GM18517 (cell line): ENCODE data around the gene ERF.
A peak's percentile ranks its signal among the peaks of the same experiment; 100 is the strongest.

Experiments used
- ATAC-seq: cut with Tn5 transposase; IDR thresholded peaks from one replicate; pipeline ENCODE4 v1.9.1; 2021; ENCODE audit warnings: mild to moderate bottlenecking, moderate library complexity; ENCODE audit not compliant: unreplicated experiment

The ERF gene

DNA sequence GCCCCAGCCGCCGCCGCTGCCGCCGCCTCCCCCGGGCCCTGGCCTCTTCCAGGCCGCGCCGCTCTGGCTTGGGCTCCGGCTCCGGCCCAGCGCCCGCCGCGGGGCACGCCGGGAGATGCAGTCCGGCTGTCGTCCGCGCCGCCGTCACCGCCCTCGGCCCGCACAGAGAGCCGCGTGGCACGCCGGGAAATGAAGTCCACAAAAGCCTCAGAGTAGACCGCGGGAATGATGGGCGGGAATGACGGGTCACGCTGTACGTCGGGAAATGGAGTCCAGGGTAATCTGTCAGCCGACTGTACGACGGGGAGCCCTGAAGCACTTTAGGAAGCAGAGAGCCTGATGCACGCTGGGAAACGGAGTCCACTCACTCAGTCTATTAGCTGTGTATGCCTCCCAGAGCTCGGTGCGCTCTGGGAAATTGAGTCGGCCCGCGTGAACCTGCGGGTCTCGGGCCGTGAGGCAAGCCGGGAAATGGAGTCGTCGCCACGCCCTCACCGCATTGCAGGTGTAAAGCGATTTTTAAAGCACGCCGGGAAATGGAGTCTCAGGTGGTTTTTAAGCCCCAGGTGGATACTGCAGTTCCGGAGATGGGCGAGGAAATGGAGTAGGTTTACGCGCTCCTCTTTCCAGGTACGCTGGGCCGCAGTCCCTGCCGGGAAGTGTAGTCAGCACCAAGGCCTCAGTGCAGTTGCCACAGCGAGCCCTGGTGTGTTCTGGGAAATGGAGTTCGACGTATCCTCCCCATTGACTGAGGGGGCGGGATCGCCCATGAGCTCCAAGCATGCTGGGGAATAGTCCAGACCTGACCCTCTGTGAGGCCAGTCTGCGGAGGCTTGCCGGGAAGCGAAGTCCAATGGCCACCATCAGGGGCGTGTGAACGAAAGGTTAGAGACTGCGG lies 12.2 kb downstream of the ERF start, which contains the start of gene GSK3A:
GSK3A (minus strand) TSS at position 91 of the 898 bp plus-strand sequence. CDS start 137 bp downstream, outside the sequence.
- ATAC-seq, result peak; percentile 61

DNA sequence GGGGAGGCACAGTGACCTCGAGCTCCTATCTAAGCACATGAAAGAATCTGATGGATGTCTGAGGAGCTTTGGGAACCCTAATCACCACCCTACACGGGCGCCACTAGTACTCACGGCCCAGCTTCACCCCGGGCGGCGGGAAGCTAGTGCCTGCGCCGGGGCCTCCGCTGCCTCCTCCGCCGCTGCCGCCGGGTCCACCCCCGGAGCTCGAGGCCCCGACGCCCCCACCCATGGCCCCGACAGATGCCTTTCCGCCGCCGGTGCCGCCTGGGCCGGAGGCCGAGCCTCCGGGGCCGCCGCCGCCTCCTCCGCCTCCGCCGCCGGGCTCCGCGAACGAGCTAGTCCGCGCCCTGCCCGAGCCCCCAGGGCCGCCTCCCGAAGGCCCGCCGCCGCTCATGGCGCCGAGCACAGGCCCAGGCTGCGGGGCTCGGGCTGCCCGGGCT lies 12.8 kb downstream of the ERF start:
- ATAC-seq, result peak; percentile 1

DNA sequence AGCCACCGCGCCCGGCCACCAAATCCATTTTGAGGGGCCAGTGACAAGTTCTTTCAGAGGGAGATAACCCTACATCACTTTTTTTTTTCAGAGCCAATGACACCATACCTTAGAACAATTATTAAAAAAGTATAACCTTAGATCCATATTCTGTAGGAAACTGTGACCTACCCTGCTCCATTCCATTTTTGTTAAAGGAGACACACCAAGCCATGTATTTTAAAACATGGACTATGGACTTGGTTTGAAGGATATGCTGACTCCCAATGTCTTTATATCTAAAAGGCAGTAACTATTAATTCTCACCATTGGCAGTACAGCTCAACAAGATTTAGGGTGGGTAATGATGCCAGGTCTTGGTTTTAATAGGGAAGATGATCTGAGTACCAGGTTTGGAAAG lies 13.6 kb downstream of the ERF start:
- no peak for ATAC-seq

DNA sequence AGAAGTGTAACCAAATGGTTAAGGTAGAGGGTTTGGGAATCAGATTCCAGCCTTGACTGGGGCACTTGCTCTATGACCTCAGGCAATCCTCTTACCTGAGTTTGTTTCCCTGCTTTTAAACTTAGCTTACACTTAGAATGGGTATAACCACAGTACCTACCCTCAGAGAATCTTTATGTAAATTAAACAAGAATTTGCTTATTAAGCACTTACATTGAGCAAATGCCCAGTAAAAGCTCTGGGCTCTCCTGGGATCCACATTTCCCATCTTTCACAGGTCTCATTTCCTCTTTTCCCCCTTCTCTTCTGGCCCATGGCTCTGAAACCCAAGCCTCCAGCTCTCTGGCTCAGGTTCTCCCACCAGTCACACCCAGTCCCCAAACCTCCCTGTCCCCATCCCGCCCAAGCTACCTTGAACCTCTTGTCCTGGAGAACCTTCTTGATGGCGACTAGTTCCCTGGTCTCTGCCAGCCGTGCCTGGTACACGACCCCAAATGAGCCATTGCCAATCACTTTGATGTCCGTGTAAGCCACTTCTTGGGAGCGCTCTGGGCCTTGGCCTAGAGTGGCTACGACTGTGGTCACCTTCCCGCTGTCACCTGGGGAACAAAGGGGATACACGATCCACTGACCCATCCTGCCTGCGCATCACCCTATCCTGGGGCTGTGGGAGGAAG lies 15.2 kb downstream of the ERF start:
- ATAC-seq, result no peak

DNA sequence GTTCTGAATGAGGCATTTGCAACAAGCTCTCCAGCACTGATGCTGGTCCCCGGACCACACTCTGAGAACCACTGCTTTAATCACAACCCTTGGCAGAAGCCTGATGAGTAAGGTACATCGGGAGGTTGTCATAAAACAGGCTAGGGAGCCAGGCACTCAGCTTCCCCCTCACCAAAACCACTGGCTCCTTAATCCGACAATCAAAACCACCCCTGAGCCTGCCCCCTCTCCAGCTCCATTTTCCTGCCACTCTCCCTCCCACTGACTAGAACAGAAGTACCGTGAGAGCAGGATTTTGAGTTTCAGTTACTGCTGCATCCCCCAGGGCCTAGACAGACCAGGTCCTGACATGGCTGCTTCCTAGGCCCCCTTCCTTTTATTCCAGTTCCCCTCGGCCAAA lies 19.7 kb downstream of the ERF start:
- no peak for ATAC-seq

DNA sequence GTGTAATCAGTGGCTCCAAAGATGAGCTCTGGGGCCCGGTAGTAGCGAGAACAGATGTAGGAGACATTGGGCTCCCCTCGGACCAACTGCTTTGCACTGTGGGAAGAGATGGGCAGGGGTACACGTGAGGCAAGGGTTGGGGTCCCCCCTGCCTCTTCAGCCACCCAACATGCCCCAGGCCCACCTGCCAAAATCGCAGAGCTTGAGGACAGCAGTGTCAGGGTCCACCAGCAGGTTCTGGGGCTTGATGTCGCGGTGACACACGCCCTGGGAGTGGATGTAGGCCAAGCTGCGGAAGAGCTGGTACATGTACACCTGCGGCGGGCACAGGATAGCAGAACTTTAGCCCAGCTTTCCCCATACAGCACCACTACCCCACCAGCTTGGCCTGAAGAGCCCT lies 20.6 kb downstream of the ERF start:
- no peak for ATAC-seq

DNA sequence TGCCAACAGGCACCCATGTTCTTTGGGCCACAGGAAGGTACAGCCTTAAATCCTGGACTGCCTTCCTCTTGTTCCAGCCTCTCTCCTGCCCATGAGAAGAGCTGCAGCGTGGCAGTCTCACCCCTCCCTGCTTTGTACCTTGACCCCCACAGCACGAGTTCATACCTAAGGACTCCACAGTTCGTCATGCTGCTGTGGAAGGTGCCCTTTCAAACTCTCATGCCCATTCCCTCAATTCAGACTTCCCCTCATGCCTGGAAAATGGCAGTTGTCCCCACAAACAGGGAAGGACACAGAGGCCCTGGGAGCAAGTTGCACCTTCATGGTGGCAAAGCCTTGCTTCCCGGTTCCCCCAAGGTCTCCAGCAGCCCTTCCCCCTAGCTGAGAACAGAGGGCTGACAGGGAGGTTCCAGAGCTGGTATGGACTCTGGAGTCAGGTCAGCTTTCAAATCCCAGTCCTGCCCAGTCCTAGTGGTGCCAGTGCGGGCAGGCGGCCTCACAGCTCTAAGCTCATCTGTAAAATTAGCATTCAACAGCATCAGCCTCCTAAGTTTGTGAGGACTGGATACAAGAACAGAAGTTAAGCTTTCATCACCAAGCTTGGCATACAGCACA lies 21.1 kb downstream of the ERF start:
- ATAC-seq, result no peak

DNA sequence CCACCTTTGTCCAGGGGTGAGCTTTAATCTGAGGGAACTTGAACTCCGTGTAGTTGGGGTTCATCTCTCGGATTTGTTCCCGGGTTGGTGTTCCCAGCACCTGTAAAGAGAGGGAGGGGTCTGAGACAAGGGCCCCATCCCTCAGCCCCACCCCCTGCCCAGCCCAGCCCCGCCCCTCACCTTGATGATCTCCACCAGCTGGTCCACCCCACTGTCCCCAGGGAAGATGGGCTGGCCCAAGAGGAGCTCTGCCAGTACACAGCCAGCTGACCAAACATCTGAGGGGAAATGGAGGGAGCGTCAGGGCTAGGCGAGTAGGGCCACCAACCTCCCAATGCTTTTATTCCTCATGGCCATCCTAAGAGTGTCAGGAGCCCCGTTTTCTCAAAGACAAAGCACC lies 21.8 kb downstream of the ERF start:
- ATAC-seq, result no peak

DNA sequence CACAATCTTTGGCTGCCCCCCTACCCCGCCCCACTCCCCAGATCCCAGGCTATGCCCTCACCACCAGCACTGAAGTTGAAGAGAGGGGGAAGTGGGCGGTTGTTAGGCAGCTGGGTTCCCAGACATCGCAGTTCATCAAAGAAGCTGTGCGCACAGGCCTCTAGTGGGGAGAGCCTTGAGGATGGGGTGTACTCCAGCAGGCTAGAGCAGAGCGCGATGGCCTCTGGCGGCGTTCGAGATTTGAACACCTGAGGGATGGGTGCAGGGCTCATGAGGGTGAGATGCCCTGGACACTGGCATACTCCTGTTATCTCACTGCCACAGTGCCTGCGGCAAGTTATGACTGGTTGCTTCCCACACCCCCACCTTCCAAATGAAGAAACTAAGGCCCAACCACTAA lies 22.5 kb downstream of the ERF start:
- no peak for ATAC-seq

DNA sequence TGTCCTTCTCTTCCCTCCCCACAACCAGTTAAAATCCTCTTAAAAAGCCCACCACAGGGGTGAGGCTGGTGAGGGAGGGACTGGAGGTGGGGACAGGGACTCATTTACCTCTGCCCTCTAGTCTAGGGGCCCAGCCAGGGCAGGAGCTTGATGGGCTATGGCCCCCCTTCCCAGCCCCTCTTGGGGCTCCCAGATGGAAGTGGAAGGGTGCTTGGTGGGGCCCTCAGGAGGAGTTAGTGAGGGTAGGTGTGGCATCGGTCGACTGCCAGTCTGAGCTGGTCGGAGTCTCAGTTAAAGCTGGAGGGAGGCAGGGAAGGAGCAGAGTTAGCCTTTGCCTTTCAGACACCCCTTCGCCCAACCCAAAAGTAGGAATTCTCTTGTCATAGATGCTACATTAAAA lies 24.4 kb downstream of the ERF start:
- ATAC-seq, result no peak

DNA sequence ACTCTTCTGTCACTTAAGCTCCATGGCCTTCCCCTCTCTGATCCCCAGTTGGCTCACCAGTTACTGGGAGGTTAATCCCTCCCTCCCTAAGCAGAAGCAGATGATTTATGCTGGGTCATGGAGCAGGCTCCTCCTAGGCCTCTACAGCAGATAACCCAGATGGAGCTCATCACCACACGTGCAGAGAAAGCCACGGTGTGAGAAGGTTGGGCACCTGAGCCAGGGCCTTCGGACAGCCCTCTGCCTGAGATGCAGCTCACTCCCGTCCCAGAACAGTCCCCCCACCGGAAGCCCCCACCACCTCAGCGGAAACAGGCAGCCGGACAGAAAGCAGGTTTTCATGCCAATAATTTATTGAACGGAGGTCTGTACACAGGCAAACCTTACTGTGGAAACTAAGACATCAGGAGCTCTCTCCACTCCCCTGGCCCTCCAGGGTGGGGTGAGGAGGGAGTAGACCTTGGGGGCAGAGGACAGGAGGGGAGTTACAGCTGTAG lies 25.0 kb downstream of the ERF start:
- no peak for ATAC-seq

DNA sequence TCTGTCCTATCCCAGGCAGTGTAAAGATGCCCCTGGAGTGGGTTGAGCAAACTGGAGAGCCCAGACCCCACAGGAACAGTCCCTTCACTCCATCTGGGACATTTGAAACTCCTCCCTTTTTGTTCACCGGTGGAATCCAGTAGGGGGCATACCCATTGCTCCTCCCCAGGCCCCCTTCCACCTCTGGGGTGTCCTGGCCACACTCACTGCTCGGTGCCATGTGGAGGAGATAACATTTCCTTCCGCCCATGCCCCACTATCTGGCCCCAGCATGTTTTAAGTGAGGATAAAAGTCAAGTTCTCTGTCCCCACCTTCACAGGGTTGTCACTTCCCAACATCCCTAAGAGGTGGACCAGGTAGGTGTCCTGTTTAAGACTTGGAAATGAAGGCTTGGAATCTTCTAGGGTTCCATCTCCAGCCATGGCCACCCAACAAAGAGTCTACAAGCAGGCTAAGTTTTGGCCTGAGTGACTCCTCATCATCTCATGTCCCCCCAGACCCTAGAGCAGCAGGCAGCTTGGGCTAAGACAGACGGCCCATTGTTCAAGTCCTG lies 25.6 kb downstream of the ERF start:
- ATAC-seq, result no peak

DNA sequence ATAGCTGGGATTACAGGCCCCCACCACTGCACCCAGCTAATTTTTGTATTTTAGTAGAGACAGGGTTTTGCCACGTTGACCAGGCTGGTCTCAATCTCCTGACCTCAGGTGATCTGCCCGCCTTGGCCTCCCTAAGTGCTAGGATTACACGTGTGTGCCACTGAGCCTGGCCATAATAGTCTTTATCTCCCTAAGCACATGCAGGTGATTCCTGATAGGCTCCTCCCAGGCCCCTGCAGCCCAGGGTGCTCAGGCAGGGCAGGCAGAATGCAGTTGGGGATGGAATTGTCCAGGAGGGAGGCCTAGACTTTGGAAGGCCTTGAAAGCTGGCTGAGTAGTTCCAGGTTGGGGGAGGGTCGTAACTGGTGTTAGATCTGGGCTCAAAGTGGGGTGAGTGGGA lies 26.3 kb downstream of the ERF start:
- ATAC-seq, result no peak

DNA sequence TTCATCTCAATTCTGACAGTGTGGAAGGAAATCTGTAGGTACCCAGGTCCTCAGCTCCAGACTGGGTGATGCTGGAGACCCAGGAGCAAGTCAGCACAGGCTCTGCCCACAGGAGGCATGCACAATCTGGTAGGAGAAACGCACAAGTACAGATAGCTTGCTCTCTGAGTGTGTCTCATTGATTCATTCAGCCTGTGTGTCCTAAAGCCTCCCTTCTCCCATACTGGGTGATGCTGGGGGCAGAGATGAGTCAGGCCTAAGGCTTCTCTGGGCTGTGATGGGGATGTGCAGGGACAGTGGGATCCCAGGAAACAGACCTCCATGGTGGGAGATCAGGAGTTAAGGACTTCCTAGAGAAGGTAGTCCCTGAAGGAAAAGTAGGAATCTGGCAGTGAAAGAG lies 28.0 kb downstream of the ERF start:
- ATAC-seq, result no peak

DNA sequence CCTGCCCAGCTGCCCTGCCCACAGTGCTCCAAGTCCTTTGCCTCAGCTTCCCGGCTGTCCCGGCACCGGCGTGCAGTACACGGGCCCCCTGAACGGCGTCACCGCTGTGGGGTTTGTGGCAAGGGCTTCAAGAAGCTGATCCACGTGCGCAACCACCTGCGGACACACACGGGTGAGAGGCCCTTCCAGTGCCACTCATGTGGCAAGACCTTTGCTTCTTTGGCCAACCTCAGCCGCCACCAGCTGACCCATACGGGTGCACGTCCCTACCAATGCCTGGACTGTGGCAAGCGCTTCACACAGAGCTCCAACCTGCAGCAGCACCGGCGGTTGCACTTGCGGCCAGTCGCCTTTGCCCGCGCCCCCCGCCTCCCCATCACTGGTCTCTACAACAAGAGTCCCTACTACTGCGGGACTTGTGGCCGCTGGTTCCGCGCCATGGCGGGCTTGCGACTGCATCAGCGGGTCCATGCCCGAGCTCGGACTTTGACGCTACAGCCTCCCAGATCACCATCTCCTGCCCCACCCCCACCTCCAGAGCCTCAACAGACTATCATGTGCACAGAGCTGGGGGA lies 29.1 kb downstream of the ERF start:
- ATAC-seq, result no peak

DNA sequence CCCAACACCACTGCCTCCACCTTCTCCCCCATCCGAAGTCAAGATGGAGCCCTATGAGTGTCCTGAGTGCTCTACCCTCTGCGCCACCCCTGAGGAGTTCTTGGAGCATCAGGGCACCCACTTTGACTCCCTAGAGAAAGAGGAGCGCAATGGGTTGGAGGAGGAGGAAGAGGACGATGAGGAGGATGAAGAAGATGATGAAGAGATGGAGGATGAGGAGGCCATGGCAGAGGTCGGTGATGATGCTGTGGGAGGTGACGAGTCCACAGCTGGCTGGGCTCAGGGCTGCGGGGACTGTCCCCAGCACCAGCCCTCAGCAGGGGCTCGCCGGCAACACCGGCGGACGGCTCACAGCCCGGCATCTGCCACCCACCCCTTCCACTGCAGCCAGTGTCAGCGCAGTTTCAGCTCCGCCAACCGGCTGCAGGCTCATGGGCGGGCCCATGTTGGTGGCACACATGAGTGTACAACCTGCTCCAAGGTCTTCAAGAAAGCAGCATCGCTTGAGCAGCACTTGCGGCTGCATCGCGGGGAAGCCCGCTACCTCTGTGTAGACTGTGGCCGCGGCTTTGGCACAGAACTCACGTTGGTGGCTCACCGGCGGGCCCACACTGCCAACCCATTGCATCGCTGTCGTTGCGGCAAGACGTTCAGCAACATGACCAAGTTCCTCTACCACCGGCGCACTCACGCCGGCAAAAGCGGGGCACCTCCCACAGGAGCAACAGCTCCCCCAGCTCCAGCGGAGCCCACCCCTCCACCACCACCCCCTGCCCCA lies 29.8 kb downstream of the ERF start:
- no peak for ATAC-seq

DNA sequence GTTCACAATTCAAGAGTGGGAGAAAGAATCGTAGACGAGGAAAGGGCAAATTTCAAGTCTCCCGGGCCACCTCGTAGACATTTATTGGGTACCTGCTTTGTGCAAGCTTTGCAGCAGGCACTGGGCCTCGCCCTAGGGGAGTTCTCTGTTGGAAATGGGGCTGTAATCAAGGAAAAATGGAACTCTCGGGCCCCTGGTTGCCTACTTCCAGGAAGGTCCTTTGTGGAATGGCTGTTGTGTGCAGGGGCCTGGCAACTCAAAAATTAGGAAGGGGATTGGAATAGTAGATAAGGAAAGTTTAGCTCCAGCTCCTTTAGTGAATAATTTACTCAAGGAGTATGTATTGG lies 34.2 kb downstream of the ERF start:
- ATAC-seq, result no peak

DNA sequence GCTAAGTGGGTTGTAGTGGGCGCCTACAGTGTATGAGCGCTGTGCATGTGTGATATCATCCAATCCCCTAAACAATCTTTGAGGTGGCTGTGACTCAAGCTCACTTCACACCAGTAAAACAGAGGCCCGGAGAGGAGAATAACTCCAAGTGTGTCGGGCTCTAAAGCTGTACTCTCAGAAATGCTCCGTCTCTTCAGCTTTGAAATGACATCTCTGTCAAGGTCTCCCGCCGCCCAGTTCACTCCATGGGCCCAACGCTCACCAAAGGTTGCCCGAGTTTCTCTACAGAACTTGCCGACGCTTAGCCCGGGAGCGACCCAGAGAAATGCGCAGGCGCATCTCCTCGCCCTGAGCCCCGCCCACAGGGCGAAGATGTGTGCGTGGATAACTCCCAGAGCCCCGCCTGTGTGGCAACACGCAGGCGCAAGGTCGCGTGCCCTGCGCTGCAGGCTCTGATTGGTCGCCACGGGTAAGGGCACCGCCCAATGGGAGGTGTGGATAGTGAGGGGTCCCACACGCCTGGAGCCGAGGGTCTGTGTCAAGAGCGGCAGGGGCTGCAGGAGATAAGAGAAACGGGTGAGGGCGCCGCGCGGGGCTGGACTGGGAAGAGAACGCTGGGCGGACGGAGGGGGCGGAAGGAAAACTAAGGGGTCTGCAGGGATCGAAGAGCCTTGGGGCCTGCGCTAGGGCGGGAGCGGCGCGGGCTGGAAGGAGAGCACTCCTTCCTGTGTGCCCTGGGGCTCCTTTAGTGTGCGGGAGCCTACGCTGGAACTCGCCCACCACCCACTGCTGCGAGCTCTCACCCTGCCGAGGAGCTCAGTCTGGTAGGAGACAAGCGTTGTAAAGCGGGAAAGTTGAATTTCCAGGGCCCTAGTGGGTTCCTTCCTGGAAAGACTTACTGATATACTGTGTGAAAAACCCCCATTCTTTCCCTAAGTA lies 34.8 kb downstream of the ERF start, which contains the start of gene ZNF526:
ZNF526 (plus strand) TSS at position 501 of the 939 bp plus-strand sequence. CDS start 4,092 bp downstream, outside the sequence.
- ATAC-seq, result peak; percentile 59
